Measurements from ENCODE around the gene CHAC2.

GRCh38 chr2:53765767-53766166, 1.8 kb upstream of the CHAC2 start:
- TF ChIP-seq CTCF (IDR thresholded peaks at IDR 0.05): no peak
- no peak for TF ChIP-seq EZH2 (IDR thresholded peaks at IDR 0.05; ENCODE audit: borderline replicate concordance, insufficient read depth, low read depth, low read length, poor library complexity, severe bottlenecking)

All from B cell (primary cell).